Measurements from ENCODE around the gene EYA3.

EYA3 gene

DNA sequence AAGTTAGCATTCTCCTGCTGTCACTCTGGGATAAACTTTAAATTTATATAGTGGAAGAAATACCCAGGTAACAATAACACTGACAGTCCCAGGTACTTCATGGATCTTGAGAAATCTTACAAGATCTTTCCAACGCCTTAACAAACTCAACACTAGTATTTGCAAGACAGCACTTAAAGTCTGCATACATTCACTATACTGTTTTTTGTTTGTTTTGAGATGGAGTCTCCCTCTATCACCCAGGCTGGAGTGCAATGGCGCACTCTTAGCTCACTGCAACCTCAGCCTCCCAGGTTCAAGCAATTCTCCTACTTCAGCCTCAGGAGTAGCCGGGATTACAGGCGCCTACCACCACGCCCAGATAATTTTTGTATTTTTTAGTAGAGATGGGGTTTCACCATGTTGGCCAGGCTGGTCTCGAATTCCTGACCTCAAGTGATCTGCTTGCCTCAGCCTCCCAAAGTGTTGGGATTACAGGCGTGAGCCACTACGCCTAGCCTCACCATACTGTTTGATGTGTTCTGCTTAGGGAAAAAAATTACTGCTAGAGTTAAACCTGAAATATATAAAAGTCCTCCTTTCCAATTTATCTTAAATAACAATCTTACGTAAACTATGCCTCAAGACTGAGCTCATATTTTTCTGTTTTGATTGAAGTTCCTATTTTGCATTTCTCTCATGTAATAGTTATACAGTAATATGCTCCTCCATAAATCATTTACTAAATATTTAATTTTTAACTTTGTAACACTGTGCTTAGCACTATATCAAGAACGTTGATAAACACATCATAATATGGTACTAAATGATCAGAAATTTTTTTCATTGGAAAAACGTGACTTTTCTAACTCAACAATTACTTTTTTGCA lies 17.5 kb downstream of the EYA3 start:
- no peak for DNase-seq

DNA sequence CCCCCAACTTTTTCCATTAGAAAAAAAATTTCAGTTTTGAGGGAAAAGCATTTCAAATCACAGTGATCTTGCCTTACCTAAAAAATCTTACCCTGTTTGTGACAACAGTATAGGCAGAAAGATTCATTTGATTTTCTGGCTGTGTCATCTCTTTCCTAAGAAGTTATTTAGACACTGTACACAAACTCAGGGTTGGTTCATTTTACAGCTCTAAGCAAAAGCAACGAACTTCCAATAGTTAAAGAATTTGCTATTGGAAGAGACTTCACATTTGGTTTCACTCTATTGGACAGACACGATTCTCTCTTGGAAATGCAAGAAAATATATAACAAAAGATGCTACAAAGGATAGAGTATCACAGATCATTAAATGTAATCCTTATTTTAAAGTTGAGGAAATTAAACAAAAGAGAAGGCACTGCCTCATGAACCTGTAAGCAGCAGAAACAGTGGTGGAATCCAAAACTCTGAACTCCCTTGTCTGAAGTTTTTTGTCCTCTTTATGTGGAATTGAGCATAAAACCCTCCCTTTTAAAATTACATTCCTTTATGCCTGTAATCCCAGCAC lies 20.8 kb downstream of the EYA3 start:
- DNase-seq: no peak

DNA sequence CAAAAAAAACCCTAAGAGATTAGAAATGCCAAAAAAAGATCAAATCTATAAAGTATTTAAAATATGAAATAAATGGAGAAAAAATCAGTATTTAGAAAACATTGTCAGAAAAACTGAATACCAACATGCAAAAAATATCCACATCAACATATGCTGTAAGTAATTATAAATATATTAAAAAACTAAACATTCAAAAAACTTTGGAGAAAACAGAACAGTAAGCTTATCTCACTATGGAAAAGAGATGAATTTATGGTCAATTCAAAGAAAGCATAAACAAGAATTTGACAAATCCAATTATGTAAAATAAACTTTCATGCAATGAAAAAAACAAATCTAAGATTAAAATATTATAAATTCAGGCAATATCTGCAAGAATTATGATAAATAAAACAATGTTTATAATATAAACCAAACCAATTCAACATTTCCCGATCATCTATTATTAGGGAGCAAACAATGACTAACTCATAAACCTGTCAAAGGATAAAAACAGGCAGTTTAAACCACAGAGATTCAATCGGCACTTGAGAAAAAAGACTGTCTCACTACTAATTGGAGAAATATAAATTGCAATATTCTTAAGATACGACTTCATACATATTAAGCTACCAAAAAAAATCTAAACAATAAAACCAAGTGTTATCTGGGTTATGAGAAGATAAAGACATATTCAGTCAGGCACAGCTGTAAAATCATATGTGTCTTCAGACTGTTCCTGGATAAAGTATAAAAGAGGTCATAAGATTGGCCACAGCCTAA lies 21.8 kb downstream of the EYA3 start:
- no peak for DNase-seq

DNA sequence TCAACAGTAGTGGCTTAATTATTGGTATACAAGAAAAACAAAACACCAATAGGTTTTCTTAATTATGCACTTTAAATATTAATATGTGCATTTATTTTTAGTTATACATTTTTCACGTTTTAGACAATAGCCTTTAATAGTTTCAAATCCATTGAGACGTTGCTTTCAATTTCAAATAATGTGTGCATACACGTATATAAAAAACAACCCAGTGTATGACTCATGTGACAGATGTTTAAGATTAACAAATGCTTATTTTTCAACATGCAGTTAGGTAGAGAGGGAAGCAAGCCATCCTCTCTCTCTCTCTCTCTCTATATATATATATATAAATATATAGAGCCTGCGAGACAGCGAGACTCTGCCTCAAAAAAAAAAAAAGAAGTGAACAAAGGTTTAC lies 24.3 kb downstream of the EYA3 start:
- peak; percentile 81 for DNase-seq

DNA sequence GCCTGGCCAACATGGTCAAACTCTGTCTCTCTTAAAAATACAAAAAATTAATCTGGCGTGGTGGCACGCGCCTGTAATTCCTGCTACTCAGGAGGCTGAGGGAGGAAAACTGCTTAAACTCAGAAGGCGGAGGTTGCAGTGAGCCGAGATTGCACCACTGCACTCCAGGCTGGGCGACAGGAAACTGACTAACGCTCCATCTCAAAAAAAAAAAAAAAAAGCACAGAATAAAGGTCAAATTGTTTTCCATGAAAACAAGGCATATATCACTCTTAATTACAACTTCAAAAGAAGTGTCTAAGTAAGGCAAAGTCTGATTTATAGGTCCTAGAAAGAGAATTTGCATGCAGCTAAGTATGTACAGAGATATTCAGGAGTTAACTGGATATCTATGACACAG lies 25.6 kb downstream of the EYA3 start:
- DNase-seq: peak; percentile 80

DNA sequence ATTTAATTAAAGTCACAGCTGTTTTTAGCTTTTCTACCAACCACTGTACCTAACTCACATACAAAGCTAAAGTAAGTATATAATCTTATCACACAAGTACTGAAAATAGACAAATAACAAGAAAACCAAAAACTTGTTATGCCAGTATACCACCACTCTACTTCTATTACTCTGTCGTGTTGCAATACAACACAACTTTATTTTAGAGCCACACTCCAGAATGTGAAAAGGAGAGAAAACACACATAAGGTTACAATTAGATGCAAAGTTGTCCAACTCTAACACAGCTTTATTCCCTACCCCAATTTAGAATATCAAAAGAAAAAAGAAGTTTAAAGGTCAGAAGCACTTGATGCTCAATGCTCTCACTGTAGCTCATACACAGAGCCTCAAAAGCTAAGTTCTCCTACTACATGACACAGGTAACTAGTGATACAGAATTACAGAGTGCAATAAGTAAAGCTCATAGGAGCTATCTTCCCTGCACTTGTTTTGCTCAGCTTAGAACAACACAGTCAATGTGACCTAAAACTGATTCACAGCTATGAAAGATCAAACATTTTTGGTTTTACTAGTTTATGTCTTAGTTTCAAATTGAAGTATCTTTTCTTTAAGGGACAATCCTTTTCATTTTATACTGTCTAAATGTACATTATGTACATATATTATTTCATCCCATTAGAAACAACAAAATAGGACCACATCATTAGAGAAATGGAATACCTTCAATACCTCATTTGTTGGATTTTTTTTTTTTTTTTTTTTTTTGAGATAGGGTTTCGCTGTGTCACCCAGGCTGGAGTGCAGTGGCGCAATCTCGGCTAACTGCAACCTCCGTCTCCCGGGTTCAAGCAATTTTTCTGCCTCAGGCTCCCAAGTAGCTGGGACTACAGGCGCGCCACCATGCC lies 29.2 kb downstream of the EYA3 start:
- no peak for DNase-seq

DNA sequence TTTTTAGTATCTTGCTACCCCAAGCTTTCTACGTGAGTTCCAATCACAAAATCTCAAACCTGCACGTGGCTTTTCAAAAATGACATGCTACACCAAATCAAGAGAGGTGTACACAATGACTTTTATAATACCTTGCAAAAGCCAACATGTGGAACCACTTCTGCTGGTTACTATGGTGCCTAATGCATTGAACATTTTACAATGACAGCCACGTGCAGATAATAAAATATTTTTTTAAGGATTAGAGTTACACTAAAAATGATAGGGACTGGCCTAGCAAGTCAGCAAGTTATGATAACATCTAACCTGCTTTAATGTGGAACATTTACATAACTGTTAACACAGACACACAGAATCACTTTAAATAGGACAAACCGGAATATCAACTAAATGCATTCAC lies 30.2 kb downstream of the EYA3 start:
- no peak for DNase-seq

DNA sequence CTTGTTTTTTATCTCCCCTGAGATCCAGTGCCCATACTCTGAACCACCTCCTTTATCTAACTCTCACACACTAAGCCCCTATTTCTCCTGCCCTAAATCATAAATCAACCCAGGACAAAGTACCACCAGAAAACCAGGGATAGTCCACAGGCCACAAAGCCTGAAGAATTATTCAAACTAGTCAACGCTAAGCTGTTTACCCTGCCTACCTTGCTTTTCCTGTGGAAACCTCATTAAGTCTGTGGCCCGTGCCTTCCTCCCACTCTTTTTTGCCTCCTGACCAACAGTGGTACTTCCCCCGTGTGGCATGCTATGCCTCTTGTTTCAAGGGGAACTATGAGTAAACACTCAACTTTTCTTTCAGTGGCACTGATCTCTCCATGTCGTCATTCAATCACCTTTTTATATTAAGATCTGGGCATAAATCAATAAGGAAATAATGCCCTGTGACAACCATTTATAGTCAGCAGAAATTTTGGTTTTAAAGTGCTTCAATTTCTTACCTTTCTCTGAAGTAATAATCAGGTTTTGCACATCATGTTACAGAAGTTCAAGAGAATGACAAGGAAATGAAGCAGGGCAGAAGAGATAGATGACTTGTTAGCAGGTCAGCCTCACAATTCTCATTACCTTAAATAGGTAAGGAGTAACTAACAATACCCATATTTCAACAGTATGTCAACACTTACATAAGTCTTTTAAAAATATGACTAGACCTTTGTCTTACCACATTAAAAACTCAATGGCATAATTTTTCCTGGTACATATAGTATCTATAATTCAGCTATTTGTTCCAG lies 32.1 kb downstream of the EYA3 start:
- DNase-seq: peak; percentile 81

DNA sequence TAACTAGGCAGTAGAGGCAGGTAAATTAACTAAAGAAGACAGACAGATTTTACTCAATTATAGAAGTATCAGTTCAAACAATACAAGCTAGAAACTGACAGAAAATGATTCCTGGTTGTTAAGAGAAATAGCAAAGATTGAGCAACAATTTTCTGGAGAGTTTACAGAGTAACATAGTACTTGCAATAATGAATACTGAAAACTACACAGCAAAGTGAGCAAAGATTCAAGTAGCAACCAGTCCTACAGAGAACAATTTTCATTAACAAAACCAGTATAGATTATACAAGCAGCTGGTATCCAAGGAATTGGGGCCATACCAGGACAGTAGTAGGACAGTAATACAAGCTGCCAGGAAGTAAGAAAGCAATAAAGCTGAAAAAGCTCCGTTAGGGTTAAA lies 37.6 kb downstream of the EYA3 start:
- no peak for DNase-seq

DNA sequence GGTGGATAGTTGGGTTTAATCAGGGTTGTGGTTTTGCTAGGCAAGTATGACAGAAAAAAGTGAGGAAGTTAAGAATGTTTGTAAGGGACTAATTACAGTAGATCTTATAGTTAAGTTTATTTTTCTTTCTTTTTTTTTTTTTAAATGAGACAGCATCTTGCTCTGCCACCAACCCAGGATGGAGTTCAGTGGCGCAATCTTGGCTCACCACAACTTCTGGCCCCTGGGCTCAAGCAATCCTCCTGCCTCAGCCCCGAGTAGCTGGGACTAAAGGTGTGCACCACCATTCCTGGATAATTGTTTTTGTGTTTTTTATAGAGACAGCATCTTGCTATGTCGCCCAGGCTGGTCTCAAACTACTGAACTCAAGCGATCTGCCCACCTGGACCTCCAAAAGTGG lies 41.7 kb downstream of the EYA3 start:
- no peak for DNase-seq

DNA sequence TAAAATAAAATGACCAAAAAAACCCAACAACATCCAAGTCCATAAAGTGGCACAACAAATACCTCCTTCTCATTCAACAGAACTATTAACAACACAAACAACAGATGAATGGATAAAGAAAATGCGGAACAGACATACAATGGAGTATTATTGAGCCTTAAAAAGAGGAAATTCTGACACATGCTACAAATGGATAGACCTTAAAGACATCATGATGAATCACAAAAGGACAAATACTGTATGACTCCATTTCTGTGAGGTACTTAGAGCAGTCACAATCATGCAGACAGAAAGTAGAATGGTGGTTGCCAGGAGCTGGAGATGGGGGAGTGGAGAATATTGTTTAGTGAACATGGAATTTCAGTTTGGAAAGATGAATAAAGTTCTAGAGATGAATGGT lies 42.6 kb downstream of the EYA3 start:
- peak; percentile 35 for DNase-seq

DNA sequence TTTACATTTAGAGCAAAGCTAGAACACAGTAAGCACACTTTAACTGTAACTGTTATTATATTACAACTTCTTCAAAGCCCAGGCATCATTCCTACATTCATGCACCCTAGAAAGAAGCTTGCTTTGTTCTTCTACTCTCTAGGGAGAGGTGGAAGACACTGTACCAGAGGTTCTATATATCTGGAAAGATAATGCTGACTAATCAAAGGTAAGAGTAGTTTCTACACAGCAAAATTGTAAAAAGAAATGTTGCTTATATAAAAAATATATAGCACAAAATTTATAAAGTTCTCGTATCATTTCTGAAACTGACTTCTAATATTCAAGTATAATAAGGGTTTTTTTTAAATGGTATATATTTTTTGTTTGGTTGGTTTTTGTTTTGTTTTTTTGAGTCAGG lies 44.0 kb downstream of the EYA3 start:
- no peak for DNase-seq

DNA sequence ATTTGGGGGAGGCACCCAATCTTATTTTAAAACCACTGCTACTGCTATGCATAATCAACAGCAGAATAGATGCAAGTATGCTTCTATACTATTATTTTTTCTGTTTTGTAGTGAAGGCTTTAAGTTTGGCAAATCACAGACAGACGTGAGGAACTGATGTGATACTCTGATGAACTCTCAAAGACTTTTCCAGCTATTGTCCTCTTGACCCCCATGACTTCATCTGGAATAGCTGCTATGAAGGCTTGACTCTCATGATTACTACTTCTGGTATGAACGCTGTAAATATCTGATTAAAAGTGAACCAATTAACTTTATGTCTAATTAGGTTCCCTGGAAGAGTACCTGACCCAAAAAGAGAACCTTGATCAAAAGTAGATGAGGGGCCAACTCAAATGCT lies 49.1 kb downstream of the EYA3 start:
- no peak for DNase-seq

DNA sequence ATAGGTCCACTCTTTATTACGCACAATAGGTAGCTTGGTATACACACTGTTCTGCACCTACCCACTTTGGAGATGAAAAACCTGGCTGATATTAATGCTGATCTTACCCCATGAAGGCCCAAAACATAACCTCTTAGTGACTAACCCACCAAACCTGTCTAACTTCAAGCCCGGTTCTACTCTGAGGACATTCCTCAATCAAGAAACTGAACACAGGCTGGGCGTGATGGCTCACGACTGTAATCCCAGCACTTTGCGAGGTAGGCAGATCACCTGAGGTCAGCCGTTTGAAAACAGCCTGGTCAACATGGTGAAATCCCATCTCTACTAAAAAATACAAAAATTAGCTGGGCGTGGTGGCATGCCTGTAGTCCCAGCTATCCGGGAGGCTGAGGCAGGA lies 50.5 kb downstream of the EYA3 start:
- DNase-seq: no peak

DNA sequence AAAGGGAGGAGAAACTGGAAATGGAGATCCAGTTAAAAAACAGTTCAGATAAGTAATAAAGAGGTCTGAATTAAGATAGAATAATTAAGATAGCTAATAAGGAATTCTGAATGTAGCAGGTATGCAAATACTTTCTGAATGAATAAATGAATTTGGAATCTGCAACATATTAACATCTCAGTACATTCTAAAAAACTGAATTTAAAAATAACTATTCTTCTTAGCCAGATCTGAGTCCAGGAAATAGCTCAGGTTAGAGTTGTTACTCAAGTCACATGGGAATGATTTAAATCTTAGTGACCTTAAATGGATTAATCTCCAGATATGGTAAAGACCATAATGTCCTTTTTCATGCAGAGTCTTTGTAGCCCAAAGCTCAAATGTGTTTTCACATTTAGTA lies 51.2 kb downstream of the EYA3 start:
- no peak for DNase-seq

DNA sequence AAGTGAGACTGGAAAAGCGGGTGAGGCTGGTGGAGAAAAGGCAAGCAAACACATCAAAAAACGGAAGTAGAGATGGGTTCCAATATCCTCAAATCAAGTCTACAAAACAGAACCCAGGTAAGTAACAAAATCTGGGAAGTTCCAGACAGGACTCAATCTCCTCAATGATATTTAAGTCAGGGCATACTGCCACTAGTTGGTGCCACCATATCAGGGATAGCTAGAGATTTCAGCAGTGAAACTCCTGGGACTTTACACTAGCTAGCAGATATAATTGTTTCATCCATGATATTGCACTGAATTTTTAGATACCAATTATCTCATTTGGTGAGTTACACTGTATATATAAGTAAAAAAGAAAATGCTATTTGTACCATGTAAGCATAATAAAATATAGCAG lies 52.0 kb downstream of the EYA3 start:
- DNase-seq: no peak

DNA sequence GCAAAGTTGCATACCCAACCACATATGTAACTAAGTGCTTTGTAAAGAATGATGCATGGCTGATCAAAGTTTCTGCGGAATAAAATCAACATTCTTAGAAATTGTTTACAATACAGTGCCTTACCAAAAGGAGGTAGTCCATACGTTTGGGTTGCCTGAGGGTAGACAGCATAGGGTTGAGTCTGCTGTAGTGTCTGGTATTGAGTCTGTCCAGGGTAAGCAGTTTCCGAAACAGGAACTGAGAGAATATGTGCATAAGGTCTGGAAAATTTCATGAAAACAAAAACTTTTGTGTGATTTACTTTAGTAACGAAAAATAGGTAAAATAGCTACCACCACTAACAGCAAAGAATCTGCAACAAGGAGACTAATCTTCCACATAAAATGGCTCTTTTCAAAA lies 53.0 kb downstream of the EYA3 start:
- DNase-seq: no peak

DNA sequence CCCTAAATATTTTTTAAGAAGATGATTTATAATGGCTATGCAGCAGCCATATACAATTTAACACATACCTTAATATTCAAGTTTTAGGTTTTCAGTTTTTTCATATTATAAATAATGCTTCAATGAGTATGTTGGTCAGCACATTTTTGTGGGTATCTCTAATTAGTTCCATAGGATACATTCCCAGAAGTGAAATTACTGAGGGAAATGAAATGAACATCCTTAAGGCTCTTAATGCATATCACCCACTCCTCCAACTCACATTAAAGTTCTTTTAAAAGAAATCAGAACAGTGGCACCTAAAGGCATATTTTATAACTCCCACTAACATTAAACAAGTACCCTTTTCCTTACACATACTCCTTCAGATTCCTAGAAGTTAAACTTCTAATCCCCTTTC lies 56.1 kb downstream of the EYA3 start:
- no peak for DNase-seq

DNA sequence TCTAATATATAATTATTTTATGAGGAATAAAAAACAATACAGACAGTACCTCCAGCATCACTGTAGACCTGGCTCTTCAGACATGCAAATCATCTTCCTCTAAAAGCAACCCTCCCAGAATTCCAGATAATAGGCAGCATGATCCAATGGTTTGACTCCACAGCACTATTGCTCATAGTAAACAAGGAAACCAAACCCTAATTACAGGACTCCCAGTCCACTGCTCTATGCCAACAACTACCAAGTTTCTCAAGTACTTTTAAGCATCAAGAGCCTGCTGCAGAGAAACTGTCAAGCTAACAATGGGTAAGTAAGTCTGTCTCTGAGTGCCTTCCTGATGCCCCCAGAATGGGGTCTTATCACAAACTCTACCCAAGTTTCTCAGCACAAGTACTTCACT lies 57.2 kb downstream of the EYA3 start:
- DNase-seq: no peak

DNA sequence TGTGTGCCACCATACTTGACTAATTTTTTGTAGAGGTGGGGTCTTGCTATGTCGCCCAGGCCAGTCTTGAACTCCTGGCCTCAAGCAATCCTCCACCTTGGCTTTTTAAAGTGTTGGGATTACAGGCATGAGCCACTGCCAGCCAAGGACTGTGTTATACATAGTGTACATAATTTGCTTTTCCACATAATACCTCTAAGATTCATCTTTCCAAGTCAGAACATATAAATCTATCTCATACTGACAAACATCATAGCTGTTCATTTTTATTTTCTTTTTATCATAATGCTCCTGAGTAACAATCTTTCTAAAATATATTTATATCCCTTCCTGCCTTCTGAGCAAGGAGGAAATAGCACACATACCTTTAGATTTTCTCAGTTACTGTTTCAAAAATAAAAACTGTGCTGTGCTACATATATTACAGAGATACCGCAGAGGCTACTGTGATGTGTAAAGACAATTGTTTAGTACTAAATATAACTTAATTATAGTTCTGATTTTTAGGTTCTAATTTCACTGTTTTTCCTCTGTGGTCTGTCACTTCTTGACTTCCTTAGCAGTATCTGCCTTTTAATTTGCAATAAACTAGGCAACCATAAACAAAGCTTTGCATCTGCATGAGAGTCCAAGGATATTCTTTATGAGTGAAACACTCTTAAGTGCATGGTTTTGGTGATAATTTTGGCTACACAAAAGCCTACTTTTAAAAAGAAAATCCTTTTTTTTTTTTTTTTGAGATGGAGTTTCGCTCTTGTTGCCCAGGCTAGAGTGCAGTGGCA lies 59.3 kb downstream of the EYA3 start:
- no peak for DNase-seq

DNA sequence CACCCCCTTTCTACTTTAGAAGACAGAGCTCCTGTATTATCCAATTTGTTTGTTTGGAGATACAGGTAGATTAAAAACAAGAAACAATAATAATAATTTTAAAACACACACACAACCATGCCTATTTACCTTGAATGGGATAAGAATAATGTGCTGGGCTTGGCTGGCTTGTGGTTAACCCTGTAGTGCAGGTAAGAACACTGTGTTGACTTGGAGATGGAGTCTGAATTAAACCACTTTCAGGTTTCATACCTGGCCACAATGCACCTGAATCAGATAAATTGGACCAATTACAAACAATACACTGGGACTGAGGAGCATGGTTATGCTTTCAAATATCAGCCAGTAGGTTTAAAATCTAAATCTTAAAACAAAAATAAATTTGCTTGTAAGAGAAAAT lies 60.8 kb downstream of the EYA3 start:
- DNase-seq: no peak
